H9 (cell line): ENCODE measurements around the gene SPTLC1. TPM values are rescaled to one million over a fixed set of nuclear protein-coding genes. Genes with fewer than 3 reads are reported as not detected.

Experiments used
- DNase-seq: peaks from one replicate; pipeline ENCODE4 v3.0.0-alpha.2; 2017
- H2AFZ ChIP-seq: one replicate; pipeline ENCODE4 v1.6.1; 2013; ENCODE audit warnings: mild to moderate bottlenecking, low read length, control low read depth, moderate library complexity
- H2AK5ac ChIP-seq: 2 replicates; pipeline ENCODE4 v1.6.1; 2013; ENCODE audit warnings: low read length, control low read depth, mixed read lengths; ENCODE audit not compliant: insufficient read length
- H2BK120ac ChIP-seq: one replicate; pipeline ENCODE4 v1.6.1; 2013; ENCODE audit warnings: low read depth, mild to moderate bottlenecking, low read length, control low read depth, inconsistent platforms; ENCODE audit not compliant: poor library complexity, severe bottlenecking
- H2BK12ac ChIP-seq: 2 replicates; pipeline ENCODE4 v1.6.1; 2013; ENCODE audit warnings: low read length, control low read depth, mixed read lengths, low read depth; ENCODE audit not compliant: insufficient read length
- H2BK15ac ChIP-seq: 2 replicates; pipeline ENCODE4 v1.6.1; 2013; ENCODE audit warnings: low read depth, low read length, control low read depth
- H2BK20ac ChIP-seq: one replicate; pipeline ENCODE4 v1.6.1; 2013; ENCODE audit warnings: low read depth, mild to moderate bottlenecking, low read length, control low read depth, inconsistent platforms; ENCODE audit not compliant: poor library complexity, severe bottlenecking
- H2BK5ac ChIP-seq: 2 replicates; pipeline ENCODE4 v1.6.1; 2013; ENCODE audit warnings: low read length, control low read depth, mixed read lengths; ENCODE audit not compliant: insufficient read length
- H3K14ac ChIP-seq: 2 replicates; pipeline ENCODE4 v1.6.1; 2013; ENCODE audit warnings: low read length, control low read depth; ENCODE audit not compliant: insufficient read depth
- H3K18ac ChIP-seq: 2 replicates; pipeline ENCODE4 v1.6.1; 2013; ENCODE audit warnings: low read depth, mild to moderate bottlenecking, mixed read lengths, low read length, control low read depth; ENCODE audit not compliant: insufficient read length
- H3K23ac ChIP-seq: 2 replicates; pipeline ENCODE4 v1.6.1; 2013; ENCODE audit warnings: low read length, control low read depth, mixed read lengths, low read depth; ENCODE audit not compliant: insufficient read length
- H3K23me2 ChIP-seq: 2 replicates; pipeline ENCODE4 v1.6.1; 2013; ENCODE audit warnings: low read depth, mild to moderate bottlenecking, mixed read lengths, low read length, control low read depth; ENCODE audit not compliant: insufficient read length, poor library complexity, severe bottlenecking
- H3K27ac ChIP-seq: 2 replicates; pipeline ENCODE4 v1.5.1; 2013; ENCODE audit warnings: low read length, control low read depth, mixed read lengths, low read depth; ENCODE audit not compliant: insufficient read length
- H3K27me3 ChIP-seq: 2 replicates; pipeline ENCODE4 v1.6.1; 2013; ENCODE audit warnings: low read length, control low read depth, inconsistent platforms; ENCODE audit not compliant: insufficient read depth
- H3K4ac ChIP-seq: 2 replicates; pipeline ENCODE4 v1.6.1; 2013; ENCODE audit warnings: low read depth, mild to moderate bottlenecking, control low read depth, inconsistent platforms, low read length, moderate library complexity
- H3K4me1 ChIP-seq: 2 replicates; pipeline ENCODE4 v1.6.1; 2013; ENCODE audit warnings: low read length, control low read depth, inconsistent platforms; ENCODE audit not compliant: insufficient read depth
- H3K4me2 ChIP-seq: 2 replicates; pipeline ENCODE4 v1.6.1; 2013; ENCODE audit warnings: low read length, control low read depth, mixed read lengths; ENCODE audit not compliant: insufficient read length, insufficient read depth
- H3K56ac ChIP-seq: 2 replicates; pipeline ENCODE4 v1.6.1; 2013; ENCODE audit warnings: low read depth, mild to moderate bottlenecking, mixed read lengths, low read length, control low read depth; ENCODE audit not compliant: insufficient read length
- H3K79me1 ChIP-seq: 2 replicates; pipeline ENCODE4 v1.6.1; 2013; ENCODE audit warnings: low read depth, mild to moderate bottlenecking, moderate library complexity, low read length, control low read depth, inconsistent platforms; ENCODE audit not compliant: insufficient read depth, poor library complexity, severe bottlenecking
- H3K79me2 ChIP-seq: 2 replicates; pipeline ENCODE4 v1.6.1; 2013; ENCODE audit warnings: low read length, control low read depth, inconsistent platforms; ENCODE audit not compliant: insufficient read depth
- H3K9ac ChIP-seq: 2 replicates; pipeline ENCODE4 v1.6.1; 2013; ENCODE audit warnings: low read length, control low read depth, mixed read lengths; ENCODE audit not compliant: insufficient read length; ENCODE audit errors: extremely low read depth
- H3K9me3 ChIP-seq: one replicate; pipeline ENCODE4 v1.6.1; 2013; ENCODE audit warnings: low read depth, low read length, inconsistent platforms; ENCODE audit not compliant: control insufficient read depth
- H3T11ph ChIP-seq: one replicate; pipeline ENCODE4 v1.6.1; 2013; ENCODE audit warnings: mild to moderate bottlenecking, low read length, control low read depth, inconsistent platforms
- H4K20me1 ChIP-seq: one replicate; pipeline ENCODE4 v1.6.1; 2013; ENCODE audit not compliant: control insufficient read depth, insufficient read length, insufficient read depth
- H4K5ac ChIP-seq: 2 replicates; pipeline ENCODE4 v1.6.1; 2013; ENCODE audit warnings: low read depth, mild to moderate bottlenecking, mixed read lengths, low read length, control low read depth; ENCODE audit not compliant: insufficient read length
- H4K8ac ChIP-seq: replicated peaks from 2 replicates; pipeline ENCODE4 v1.6.1; 2013; ENCODE audit warnings: low read length, control low read depth, mixed read lengths, low read depth; ENCODE audit not compliant: insufficient read length
- H4K91ac ChIP-seq: 2 replicates; pipeline ENCODE4 v1.6.1; 2013; ENCODE audit warnings: low read depth, mild to moderate bottlenecking, moderate library complexity, mixed read lengths, low read length, control low read depth; ENCODE audit not compliant: insufficient read length
- H3K27ac Mint-ChIP-seq, 3 experiments: 2 replicates in 2 of 3; 3 replicates in 1 of 3; pipeline ENCODE4 v1.8.0; 2020 to 2021; ENCODE audit warnings: mixed read lengths in 3 of 3, mild to moderate bottlenecking in 1 of 3, moderate library complexity in 1 of 3
- H3K27me3 Mint-ChIP-seq: 2 replicates; pipeline ENCODE4 v1.8.0; 2021; ENCODE audit warnings: low read depth, mild to moderate bottlenecking, moderate library complexity, mixed read lengths
- H3K36me3 Mint-ChIP-seq, 3 experiments: 2 replicates in 2 of 3; 3 replicates in 1 of 3; pipeline ENCODE4 v1.8.0; 2020 to 2021; ENCODE audit warnings: low read depth in 3 of 3, mixed read lengths in 3 of 3; ENCODE audit not compliant: insufficient read depth in 1 of 3
- H3K4me1 Mint-ChIP-seq, 2 experiments: 2 replicates each; pipeline ENCODE4 v1.8.0; 2020; ENCODE audit warnings: mixed read lengths in 2 of 2
- H3K4me3 Mint-ChIP-seq, 2 experiments: 2 replicates in 1 of 2; 3 replicates in 1 of 2; pipeline ENCODE4 v1.8.0; 2020 to 2021; ENCODE audit warnings: mild to moderate bottlenecking in 2 of 2, mixed read lengths in 2 of 2, moderate library complexity in 1 of 2
- H3K9me3 Mint-ChIP-seq, 2 experiments: 2 replicates in 1 of 2; 3 replicates in 1 of 2; pipeline ENCODE4 v1.8.0; 2020; ENCODE audit warnings: mild to moderate bottlenecking in 2 of 2, mixed read lengths in 2 of 2, moderate library complexity in 1 of 2
- WGBS: extraction: QIAGEN DNeasy Blood & Tissue Kit; methylation state at CpG from one replicate; pipeline ENCODE4 v1.1.7; 2013; ENCODE audit warnings: missing lambda C conversion rate, low lambda C conversion rate, mixed read lengths; ENCODE audit not compliant: insufficient read length; ENCODE audit errors: extremely low coverage; 5-methylcytosine and 5-hydroxymethylcytosine counted together
- total RNA-seq: library from RNA; stranded (reverse); gene quantifications from 2 replicates; pipeline ENCODE4 v1.2.1, GENCODE V29; 2021
- TF ChIP-seq, protein P1 (sequence below): fragments of 200-600 bp; sonication (generic); conservative IDR thresholded peaks from 3 replicates; pipeline ENCODE4 v1.8.0; 2021; ENCODE audit warnings: antibody characterized with exemption, mild to moderate bottlenecking

Gene SPTLC1
- total RNA-seq, 1 experiment from 2014 or later: 73.5 TPM

DNA sequence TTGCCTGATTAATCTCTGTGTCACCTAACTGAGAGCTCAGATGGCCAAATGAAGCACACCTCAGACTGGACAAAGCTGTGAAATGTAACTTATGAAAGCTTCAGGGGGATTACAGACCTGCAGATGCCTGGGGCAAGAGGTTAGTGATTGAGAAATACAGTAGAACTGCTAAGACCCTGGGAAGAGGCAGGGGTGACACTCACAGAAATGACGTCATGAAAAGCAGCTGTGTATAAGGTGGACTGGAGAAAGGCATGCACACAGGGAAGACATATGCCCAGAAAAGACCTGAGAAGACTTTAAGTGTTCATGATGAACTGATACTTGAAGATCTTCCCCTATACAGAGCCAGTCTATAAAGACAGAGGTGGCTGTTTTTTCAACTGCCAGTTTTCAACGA is 49.3 kb upstream of the SPTLC1 start:
- no peak overlapping the region for H2BK5ac ChIP-seq
- H3K4me3 Mint-ChIP-seq: no peak overlapping the region
- H3K14ac ChIP-seq: no peak overlapping the region
- no peaks in the 10 kb centered on the region for H3K79me2 ChIP-seq
- no peak overlapping the region for H2BK12ac ChIP-seq
- TF ChIP-seq, protein P1, sequence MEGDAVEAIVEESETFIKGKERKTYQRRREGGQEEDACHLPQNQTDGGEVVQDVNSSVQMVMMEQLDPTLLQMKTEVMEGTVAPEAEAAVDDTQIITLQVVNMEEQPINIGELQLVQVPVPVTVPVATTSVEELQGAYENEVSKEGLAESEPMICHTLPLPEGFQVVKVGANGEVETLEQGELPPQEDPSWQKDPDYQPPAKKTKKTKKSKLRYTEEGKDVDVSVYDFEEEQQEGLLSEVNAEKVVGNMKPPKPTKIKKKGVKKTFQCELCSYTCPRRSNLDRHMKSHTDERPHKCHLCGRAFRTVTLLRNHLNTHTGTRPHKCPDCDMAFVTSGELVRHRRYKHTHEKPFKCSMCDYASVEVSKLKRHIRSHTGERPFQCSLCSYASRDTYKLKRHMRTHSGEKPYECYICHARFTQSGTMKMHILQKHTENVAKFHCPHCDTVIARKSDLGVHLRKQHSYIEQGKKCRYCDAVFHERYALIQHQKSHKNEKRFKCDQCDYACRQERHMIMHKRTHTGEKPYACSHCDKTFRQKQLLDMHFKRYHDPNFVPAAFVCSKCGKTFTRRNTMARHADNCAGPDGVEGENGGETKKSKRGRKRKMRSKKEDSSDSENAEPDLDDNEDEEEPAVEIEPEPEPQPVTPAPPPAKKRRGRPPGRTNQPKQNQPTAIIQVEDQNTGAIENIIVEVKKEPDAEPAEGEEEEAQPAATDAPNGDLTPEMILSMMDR: no peak
- no peak overlapping the region for H2BK20ac ChIP-seq
- no peak overlapping the region for H4K8ac ChIP-seq
- H2BK15ac ChIP-seq: no peak overlapping the region
- no peaks in the 10 kb centered on the region for H3K27me3 Mint-ChIP-seq
- H3K79me1 ChIP-seq: no peaks in the 10 kb centered on the region
- peaks cover 0 to 5% of the 10 kb centered on the region in 2 experiments; a peak in 2 of 4 replicates for H3K4me1 Mint-ChIP-seq
- no peaks in the 10 kb centered on the region for H3K4me1 ChIP-seq
- no peak overlapping the region for H2AK5ac ChIP-seq
- WGBS: no CpG with 5 or more reads among the region's 2 CpGs
- no peak overlapping the region for H3K4me2 ChIP-seq
- no peak overlapping the region for H3K27ac ChIP-seq
- H2BK120ac ChIP-seq: no peak overlapping the region
- no peak overlapping the region for H3K9ac ChIP-seq
- no peak overlapping the region for H3K56ac ChIP-seq
- H3K9me3 Mint-ChIP-seq: peaks cover 0 to 3% of the 10 kb centered on the region in 2 experiments; a peak in 3 of 5 replicates
- H4K20me1 ChIP-seq: no peaks in the 10 kb centered on the region
- H3K9me3 ChIP-seq: no peaks in the 10 kb centered on the region
- H2AFZ ChIP-seq: no peak overlapping the region
- no peaks in the 10 kb centered on the region for H3K23me2 ChIP-seq
- no peaks in the 10 kb centered on the region for H3K36me3 Mint-ChIP-seq
- no peak overlapping the region for H4K91ac ChIP-seq
- H3K18ac ChIP-seq: no peak overlapping the region
- H3T11ph ChIP-seq: no peak overlapping the region
- DNase-seq: no peak
- H3K4ac ChIP-seq: no peak overlapping the region
- no peak overlapping the region for H3K27ac Mint-ChIP-seq
- no peak overlapping the region for H3K23ac ChIP-seq
- H3K27me3 ChIP-seq: no peaks in the 10 kb centered on the region
- no peak overlapping the region for H4K5ac ChIP-seq
